Head of caudate nucleus (tissue), 42 donors: ENCODE data around the gene TTYH3.
"Not testable (repeated sequence)": the region's sequence is repeated elsewhere in the genome, so short reads cannot be mapped to it uniquely, and the experiment has no call there.

ENCODE experiments used
- DNase-seq, 42 donors: peaks; one replicate each; pipeline versions ENCODE4 v3.0.0 to v3.0.0-alpha.2; 2020 to 2021; ENCODE audit warnings: mixed read lengths in 7 of 42
- intact Hi-C: fragments of 100-400 bp; cut with DNase I; formaldehyde crosslinking; loops from one replicate; pipeline ENCODE4 v1.15.0; 2022

Gene TTYH3

GRCh38 chr7:2601065-2601464 lies 30.7 kb upstream of the TTYH3 start:
- intact Hi-C loops = no loop called here
- no peak for DNase-seq

- DNase-seq = no peak
- intact Hi-C loops = no loop called here
Measured at GRCh38 chr7:2601907-2602306, 29.9 kb upstream of the TTYH3 start.

DNA sequence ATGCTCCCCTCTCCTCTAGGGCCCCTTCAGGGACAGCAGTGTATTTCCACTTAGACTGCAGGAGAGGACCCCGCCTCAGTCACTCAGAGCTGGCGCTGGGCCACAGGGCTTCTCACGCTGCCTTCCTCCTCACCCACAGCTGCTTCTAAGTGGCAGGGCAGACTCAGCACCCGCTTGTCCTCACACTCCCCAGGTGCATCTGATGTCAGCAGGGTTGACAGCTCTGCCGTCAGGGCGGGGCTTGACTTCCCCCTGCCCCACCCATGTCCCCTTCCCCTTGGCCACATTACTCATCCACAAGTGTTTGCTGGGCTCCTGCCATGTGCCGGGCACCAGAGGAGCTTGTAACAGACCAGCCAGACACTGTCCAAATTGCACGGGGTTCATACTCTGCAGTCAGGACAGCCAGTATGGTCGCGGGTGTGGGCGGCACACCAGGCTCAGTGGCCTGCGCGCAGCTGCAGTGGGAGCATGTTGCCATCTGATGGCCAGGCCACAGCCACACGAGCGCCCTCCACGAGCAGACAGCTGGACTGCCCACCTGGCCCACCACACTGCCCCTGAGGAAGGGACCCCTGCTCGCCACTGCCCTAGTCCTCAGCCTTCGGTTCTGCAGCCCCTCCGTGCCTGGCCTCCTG lies 29.3 kb upstream of the TTYH3 start:
- DNase-seq = peak in 1 of 42 donors; percentile 1
- intact Hi-C loops = no loop called here

DNA sequence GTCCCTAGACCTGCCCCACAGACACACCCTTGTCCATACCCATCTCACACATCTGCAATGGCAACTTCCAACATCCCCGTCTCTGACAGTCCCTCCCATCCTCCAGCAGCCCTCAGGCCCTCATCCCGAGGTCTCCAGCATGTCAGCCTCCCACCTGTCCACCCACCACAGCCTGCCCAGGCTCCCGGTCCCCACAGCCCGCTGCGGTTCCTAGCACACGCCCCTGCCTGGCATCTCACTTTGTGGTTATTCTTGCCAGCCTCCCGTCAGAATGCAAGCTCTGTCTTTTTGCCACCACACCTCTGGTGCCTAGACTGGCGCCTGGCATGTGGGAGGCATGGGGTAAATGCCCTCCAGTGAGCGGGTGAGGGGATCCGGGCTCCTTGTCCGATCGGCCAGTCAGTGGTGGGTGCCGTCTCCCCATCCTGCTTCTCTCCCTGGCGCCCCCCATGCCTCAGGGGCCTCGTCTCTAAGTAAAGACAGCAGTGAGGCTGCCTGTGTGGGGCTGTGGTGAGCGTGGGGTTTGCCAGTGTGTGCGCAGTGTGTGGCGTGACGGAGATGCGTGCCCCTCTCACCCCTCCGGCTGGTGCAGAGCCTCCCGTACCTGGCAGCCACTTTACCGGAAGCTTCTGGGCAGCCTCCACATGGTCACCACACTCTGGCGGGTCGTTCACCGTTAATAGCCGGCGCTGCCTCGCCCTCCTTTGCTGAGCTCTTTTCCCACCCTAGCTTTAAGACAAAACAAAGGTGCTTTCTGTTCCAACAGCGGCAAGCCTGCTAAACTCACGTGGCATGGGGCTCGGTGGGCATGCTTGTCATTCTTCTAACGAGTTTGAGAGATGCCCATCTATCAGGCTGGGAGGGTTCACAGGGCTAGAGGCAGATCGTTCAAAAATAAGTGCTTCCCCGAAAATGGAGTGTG lies 28.5 kb upstream of the TTYH3 start:
- intact Hi-C loops = no loop called here
- peak in 1 of 42 donors; percentile 2 for DNase-seq

GRCh38 chr7:2604608-2605174 lies 27.1 kb upstream of the TTYH3 start:
- intact Hi-C loops = no loop called here
- peak in 11 of 42 donors; percentile 25 to 64 (median 37) for DNase-seq

- intact Hi-C loops = no loop called here
- DNase-seq = no peak
Measured at GRCh38 chr7:2605608-2606538, 25.9 kb upstream of the TTYH3 start.

GRCh38 chr7:2606539-2606936 lies 25.2 kb upstream of the TTYH3 start:
- intact Hi-C loops = no loop called here
- DNase-seq = no peak

DNA sequence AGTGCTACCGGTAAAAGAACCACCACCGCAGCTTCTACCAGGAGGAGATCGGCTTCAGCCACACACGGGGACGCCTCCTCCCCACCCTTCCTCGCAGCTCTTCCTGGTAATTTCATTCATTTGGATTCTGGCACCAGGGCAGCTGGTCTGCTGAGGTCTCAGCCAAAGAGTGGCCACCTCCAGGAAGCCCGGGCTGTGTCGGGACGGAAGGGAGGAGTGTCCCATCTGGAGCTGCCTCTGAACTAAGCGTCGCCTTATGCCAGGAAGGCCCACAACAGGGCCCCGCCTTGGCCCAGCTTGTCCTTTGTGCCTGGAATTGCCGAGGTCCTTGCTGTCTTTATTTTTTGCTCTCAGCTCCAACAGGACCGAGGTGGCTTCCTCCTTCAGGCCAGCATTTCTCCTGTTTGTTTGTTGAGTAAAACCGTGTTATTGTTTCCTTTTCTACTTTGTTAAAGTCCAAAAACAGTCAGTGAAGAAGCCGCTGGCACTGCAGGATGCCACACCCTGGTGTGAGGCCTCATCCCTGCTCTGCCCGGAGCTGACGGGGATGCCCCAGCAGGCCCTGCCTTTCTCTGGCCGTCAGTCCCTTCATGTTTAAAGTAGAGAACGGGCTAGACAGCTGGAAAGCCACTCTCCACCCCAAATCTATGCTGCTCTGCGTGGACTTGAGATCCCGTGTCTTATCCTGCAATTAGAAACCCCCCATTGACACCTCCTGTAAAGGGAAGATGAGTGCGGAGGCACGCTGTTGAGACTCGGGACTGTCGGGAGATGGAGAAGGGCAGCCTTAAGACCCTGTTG lies 24.5 kb upstream of the TTYH3 start:
- intact Hi-C loops = no loop called here
- peak in 1 of 42 donors; percentile 28 for DNase-seq

DNA sequence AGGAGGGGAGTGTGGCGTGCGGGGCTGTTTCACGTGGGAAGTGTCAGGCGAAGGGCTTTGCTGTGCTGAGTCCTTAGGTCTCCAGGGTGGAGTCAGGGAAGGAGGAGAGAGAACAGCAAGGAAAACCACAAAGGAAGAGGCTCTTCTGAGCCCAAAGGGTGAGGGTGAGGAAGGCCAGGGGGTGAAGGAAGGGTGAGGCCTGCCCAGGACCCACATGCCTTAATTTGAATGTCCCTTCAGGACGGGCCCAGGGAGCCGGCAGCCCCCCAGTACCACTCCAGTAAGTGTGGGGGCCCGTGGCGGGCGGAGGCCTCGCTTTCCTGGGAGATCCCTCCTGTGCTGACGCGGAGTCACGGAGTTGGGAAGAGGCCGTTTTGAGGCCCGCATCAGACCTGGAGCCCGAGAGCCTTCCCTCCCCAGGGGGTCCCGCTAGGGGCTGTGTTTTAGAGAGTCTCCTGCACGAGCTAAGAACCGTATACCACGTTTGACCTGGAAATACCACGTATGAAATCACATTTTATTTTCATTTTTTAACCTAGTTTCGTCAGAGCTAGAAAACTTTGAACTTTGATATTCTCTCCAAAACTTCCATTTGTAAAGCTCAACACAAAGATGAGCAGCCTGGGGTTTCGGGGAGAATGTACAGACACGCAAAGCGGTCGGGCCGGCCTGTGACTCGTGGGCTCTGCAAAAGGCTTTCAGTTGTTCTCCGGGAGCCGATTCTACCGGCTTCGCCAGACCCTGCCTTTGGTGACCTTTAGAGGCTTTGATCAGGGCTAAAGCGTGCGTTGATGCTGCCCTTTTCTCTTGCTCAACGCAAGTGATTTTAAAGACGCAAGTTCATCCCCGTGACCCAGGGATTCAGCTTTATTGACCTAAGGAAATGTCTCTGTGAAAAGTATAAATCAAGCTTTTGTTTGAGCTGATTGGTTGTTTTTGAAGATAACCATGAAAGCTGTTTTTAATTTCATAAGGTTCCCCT lies 23.6 kb upstream of the TTYH3 start:
- DNase-seq = no peak
- intact Hi-C loops = no loop called here

DNA sequence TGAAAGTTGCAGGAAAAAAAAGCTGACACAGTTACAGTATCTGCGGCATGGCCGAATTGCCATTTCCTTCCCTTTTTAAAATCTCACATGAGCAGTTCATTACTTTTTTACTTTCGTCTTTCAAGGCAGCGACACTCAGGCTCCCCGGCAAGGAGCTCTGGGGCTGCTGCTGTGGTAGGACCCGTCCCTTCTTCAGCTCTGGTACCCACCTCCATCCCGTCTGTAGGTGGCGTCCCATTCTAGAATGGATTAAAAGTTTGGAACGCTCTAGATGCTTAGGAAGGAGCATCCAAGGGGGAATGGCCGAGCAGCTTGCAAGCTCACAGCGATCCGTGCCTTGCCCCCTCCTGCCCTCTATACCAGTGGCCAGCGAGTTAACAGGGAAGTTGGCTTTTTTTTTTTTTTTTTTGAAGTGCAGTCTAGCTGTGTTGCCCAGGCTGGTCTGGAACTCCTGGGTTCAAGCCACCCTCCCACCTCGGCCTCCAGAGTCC lies 22.8 kb upstream of the TTYH3 start:
- intact Hi-C loops = no loop called here
- peak in 3 of 42 donors; percentile 44 to 58 (median 48) for DNase-seq

- intact Hi-C loops = not testable (repeated sequence)
Measured at GRCh38 chr7:2609646-2610045, 22.1 kb upstream of the TTYH3 start.

GRCh38 chr7:2610466-2610865 lies 21.3 kb upstream of the TTYH3 start:
- intact Hi-C loops = no loop called here

More at GRCh38 chr7:2609646-2610045, 22.1 kb upstream of the TTYH3 start:
- DNase-seq = not testable (repeated sequence)

DNA sequence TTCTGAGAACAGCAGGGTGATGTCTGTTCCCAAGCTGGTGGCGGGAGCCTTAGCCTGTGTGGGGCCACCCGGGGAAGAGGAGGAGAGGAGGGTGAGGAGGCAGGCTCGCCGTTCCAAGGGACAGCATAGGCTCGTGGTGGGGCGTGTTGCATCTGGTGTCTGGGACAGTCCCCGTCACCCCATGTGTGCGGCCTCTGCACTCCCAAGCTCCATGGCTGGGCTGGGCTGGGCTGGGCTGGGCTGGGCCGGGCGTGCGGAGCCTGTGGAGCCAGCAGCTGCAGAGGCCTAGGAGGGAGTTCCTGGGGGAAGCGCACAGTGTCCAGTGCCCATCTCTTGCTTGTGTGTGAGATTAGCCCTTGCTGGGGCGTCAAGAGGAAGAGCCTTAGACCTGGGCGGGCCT lies 20.9 kb upstream of the TTYH3 start:
- no peak for DNase-seq

More at GRCh38 chr7:2610466-2610865, 21.3 kb upstream of the TTYH3 start:
- no peak for DNase-seq

DNA sequence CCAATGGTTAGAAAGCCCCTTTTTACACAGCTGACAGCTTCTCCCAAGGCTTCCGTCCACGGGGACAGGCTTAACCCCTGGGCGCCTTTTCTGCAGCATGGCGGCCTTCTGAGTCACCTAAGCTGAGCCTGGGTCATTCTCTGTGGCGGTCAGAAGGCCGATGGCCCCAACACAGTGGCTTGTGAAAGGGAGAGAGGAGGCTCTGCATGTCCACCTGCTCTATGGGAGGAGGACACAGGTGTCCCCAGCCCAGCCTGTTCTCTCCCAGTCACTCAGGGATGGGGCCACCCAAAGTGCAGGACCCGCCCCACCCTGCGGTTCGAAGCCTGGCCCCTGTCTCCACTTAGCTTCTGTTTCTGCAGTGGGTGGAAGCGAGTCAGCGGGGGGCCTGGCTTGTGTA lies 20.4 kb upstream of the TTYH3 start:
- DNase-seq = no peak

More for the DNA sequence above, 20.9 kb upstream of the TTYH3 start:
- intact Hi-C loops = no loop called here

DNA sequence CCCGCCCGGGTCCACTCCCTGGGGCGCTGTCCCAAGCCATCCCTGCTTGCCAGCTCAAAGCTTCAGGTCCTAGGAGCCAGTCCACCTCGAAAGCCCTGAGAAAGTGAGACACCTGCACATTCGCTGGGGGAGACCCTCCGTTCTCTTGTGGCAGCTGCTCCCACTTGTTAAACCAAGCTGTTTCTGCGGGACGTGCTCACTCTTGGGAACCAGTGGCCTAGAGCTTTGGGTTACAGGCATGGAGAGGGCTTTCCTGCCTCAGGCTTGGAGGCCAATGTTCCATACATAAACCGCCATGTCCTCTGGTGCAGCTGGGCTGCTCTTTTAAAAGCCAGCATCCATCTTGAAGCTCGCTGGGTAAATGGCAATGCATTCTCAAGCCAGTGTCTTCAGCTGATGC lies 19.9 kb upstream of the TTYH3 start:
- no peak for DNase-seq
- intact Hi-C loops = no loop called here

More for the DNA sequence above, 20.4 kb upstream of the TTYH3 start:
- intact Hi-C loops = no loop called here

GRCh38 chr7:2612445-2613097 lies 19.2 kb upstream of the TTYH3 start:
- intact Hi-C loops = no loop called here
- peak in 3 of 42 donors; percentile 38 to 58 (median 46) for DNase-seq
